Neuronal stem cell (in vitro differentiated cells): Measurements from ENCODE around the gene WDR59.

Experiments
- DNase-seq: peaks from one replicate; pipeline ENCODE4 v3.0.0-alpha.2; 2013; ENCODE audit warnings: low spot score
- H2AFZ ChIP-seq: one replicate; pipeline ENCODE4 v1.6.1; 2013; ENCODE audit warnings: mild to moderate bottlenecking, low read length, inconsistent platforms
- H2AK5ac ChIP-seq: 2 replicates; pipeline ENCODE4 v1.6.1; 2013; ENCODE audit warnings: low read depth, mild to moderate bottlenecking, inconsistent platforms, low read length, moderate library complexity, mixed read lengths
- H2BK120ac ChIP-seq: 2 replicates; pipeline ENCODE4 v1.6.1; 2013; ENCODE audit warnings: low read depth, mild to moderate bottlenecking, inconsistent platforms, low read length, moderate library complexity, mixed read lengths
- H2BK12ac ChIP-seq: one replicate; pipeline ENCODE4 v1.6.1; 2013; ENCODE audit warnings: low read length, inconsistent platforms
- H2BK15ac ChIP-seq: 2 replicates; pipeline ENCODE4 v1.6.1; 2013; ENCODE audit warnings: mild to moderate bottlenecking, low read length, inconsistent platforms, mixed read lengths
- H2BK5ac ChIP-seq: one replicate; pipeline ENCODE4 v1.6.1; 2013; ENCODE audit warnings: inconsistent platforms, mild to moderate bottlenecking, low read length, moderate library complexity
- H3K14ac ChIP-seq: one replicate; pipeline ENCODE4 v1.6.1; 2013; ENCODE audit warnings: low read length, inconsistent platforms
- H3K18ac ChIP-seq: 2 replicates; pipeline ENCODE4 v1.6.1; 2013; ENCODE audit warnings: low read length, inconsistent platforms
- H3K23ac ChIP-seq: 2 replicates; pipeline ENCODE4 v1.6.1; 2013; ENCODE audit warnings: low read depth, mild to moderate bottlenecking, mixed read lengths, low read length, inconsistent platforms; ENCODE audit not compliant: poor library complexity
- H3K27ac ChIP-seq: replicated peaks from 3 replicates; pipeline ENCODE4 v1.5.1; 2013; ENCODE audit warnings: low read length, inconsistent platforms
- H3K27me3 ChIP-seq, 3 experiments: 2 replicates each; pipeline ENCODE4 v1.6.1; 2013; ENCODE audit warnings: low read length in 3 of 3, mild to moderate bottlenecking in 2 of 3, inconsistent platforms in 1 of 3, low read depth in 1 of 3, mixed read lengths in 1 of 3, moderate library complexity in 1 of 3; ENCODE audit not compliant: control insufficient read depth in 3 of 3, insufficient read depth in 3 of 3
- H3K36me3 ChIP-seq, 2 donors: replicated peaks in 1 of 2; 2 replicates each; pipeline ENCODE4 v1.6.1; 2013; ENCODE audit warnings: low read length in 2 of 2; ENCODE audit not compliant: control insufficient read depth in 2 of 2, insufficient read depth in 2 of 2
- H3K4ac ChIP-seq: 2 replicates; pipeline ENCODE4 v1.6.1; 2013; ENCODE audit warnings: inconsistent platforms, mild to moderate bottlenecking, low read length, moderate library complexity
- H3K4me1 ChIP-seq, 2 donors: 1 replicate in 1 of 2; 2 replicates in 1 of 2; pipeline ENCODE4 v1.6.1; 2013; ENCODE audit warnings: low read length in 2 of 2, low read depth in 1 of 2; ENCODE audit not compliant: control insufficient read depth in 2 of 2, insufficient read depth in 1 of 2
- H3K4me2 ChIP-seq: one replicate; pipeline ENCODE4 v1.6.1; 2013; ENCODE audit warnings: mild to moderate bottlenecking, low read length, inconsistent platforms; ENCODE audit not compliant: insufficient read depth, poor library complexity, severe bottlenecking
- H3K4me3 ChIP-seq, 2 donors: 2 replicates each; pipeline ENCODE4 v1.5.1; 2013; ENCODE audit warnings: low read length in 2 of 2, mild to moderate bottlenecking in 2 of 2, inconsistent platforms in 1 of 2, moderate library complexity in 1 of 2
- H3K79me1 ChIP-seq: one replicate; pipeline ENCODE4 v1.6.1; 2013; ENCODE audit warnings: low read depth, mild to moderate bottlenecking, inconsistent platforms, low read length, moderate library complexity
- H3K9ac ChIP-seq: one replicate; pipeline ENCODE4 v1.6.1; 2013; ENCODE audit warnings: mild to moderate bottlenecking, low read depth, low read length, inconsistent platforms; ENCODE audit not compliant: poor library complexity
- H3K9me3 ChIP-seq, 2 donors: replicated peaks in 1 of 2; 2 replicates each; pipeline versions ENCODE3 to v1.6.1; 2013; ENCODE audit warnings: low read length in 2 of 2, mild to moderate bottlenecking in 2 of 2, inconsistent platforms in 1 of 2, low read depth in 1 of 2, mixed read lengths in 1 of 2, moderate library complexity in 1 of 2; ENCODE audit not compliant: control insufficient read depth in 2 of 2, insufficient read depth in 1 of 2
- H4K8ac ChIP-seq: one replicate; pipeline ENCODE4 v1.6.1; 2013; ENCODE audit warnings: low read depth, mild to moderate bottlenecking, inconsistent platforms, low read length, moderate library complexity
- H4K91ac ChIP-seq: one replicate; pipeline ENCODE4 v1.6.1; 2013; ENCODE audit warnings: low read length, low read depth, mild to moderate bottlenecking, inconsistent platforms; ENCODE audit not compliant: poor library complexity
- WGBS, 2 donors: extraction: QIAGEN DNeasy Blood & Tissue Kit; methylation state at CpG; one replicate each; pipeline ENCODE4 v1.1.7; 2013; ENCODE audit warnings: missing lambda C conversion rate in 2 of 2, mixed read lengths in 1 of 2; ENCODE audit not compliant: insufficient read length in 2 of 2, insufficient replicate concordance in 1 of 2; ENCODE audit errors: extremely low coverage in 2 of 2; 5-methylcytosine and 5-hydroxymethylcytosine counted together

WDR59 gene

DNA sequence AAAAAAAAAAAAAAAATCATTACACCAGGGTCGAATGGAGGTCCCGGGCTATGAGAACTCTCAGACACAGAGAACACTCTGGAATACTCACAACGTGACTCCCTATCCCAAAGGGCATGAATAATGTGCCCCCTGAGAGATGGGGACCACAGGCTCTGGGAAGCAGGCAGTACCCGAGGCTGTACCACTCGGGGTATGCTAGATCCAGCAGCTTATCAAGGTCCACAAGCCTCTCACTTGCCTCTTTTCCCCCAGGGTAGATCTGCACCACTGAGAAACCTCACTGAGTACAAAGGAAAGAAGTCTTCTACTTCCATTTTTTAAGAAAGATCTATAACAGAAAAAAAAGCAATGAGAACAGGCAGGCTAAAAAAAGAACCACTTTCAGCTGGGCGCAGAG is 40.5 kb downstream of the WDR59 start:
- H4K91ac ChIP-seq, result no peak overlapping the region
- no peaks in the 10 kb centered on the region for H3K27me3 ChIP-seq
- no peak overlapping the region for H3K4me2 ChIP-seq
- H3K79me1 ChIP-seq, result no peaks in the 10 kb centered on the region
- H3K9ac ChIP-seq, result no peak overlapping the region
- H3K4me3 ChIP-seq, result no peak overlapping the region
- H2BK120ac ChIP-seq, result no peak overlapping the region
- H3K36me3 ChIP-seq, result peaks cover 11 to 87% of the 10 kb centered on the region in 2 donors
- H2BK15ac ChIP-seq, result no peak overlapping the region
- no peak overlapping the region for H3K18ac ChIP-seq
- H3K27ac ChIP-seq, result no peak overlapping the region
- no peak overlapping the region for H2BK5ac ChIP-seq
- H2BK12ac ChIP-seq, result no peak overlapping the region
- H4K8ac ChIP-seq, result no peak overlapping the region
- no peak overlapping the region for H3K14ac ChIP-seq
- DNase-seq, result no peak
- H2AK5ac ChIP-seq, result no peak overlapping the region
- no CpG with 5 or more reads among the region's 6 CpGs for WGBS, 2 donors
- H3K23ac ChIP-seq, result no peak overlapping the region
- no peaks in the 10 kb centered on the region for H3K4me1 ChIP-seq
- no peak overlapping the region for H3K4ac ChIP-seq
- H3K9me3 ChIP-seq, result no peaks in the 10 kb centered on the region
- no peak overlapping the region for H2AFZ ChIP-seq

DNA sequence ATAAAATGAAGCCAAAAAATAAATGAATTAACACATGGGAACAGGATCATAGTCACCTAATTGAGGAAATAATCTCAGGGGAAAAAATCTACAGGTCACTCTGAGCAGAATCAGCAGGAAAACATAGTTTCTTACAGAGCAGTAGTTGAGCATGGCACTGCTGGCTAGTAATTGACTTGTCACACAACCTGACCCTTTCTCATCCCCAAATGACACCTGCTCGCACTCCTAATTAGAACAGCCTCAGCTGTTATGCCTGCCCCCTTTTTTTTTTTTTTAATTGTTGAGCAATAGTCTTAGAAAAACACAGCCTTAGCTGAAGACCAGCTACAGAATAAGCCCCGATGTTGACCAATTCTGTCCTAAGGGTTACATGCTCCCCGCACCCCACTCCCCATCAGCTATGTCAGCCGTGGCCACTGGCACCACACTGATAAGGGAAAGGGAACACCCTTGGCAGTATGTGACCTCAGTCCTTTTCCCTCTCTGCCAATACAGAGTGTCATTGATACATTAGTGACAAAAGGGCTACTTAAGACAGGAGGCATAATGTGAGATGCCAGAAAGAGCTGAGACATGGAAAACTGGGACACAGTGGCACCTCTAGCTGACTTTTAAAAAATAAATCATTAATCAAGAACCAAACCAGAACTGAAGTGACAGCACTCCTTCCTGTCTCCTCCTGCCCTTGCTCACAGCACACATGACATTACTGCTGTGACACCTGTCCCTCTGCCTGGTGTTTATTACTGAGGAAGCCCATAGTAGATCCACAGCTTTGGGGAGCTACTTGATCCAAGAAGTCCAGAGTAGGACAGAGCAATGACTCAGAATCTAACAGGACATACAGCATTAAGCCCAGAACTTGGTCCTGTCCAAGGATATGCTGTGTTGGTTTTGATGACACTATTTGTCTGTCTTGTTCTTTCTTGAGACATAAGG is 41.7 kb downstream of the WDR59 start:
- Histone ChIP-seq H2BK120ac (no peak overlapping the region), H3K4me1 (no peaks in the 10 kb centered on the region), H3K18ac (no peak overlapping the region), H2AK5ac (no peak overlapping the region), H2BK15ac (no peak overlapping the region), H3K4ac (no peak overlapping the region), H3K4me2 (no peak overlapping the region), H3K14ac (no peak overlapping the region), H3K9me3 (no peaks in the 10 kb centered on the region), H4K8ac (no peak overlapping the region), H3K27ac (no peak overlapping the region), H3K36me3 (peaks cover 13 to 84% of the 10 kb centered on the region in 2 donors), H3K23ac (no peak overlapping the region), H3K4me3 (no peak overlapping the region), H3K9ac (no peak overlapping the region), H4K91ac (no peak overlapping the region), H3K79me1 (no peaks in the 10 kb centered on the region), H2BK12ac (no peak overlapping the region), H2AFZ (no peak overlapping the region), H3K27me3 (no peaks in the 10 kb centered on the region), H2BK5ac (no peak overlapping the region)
- DNase-seq, result no peak
- no CpG with 5 or more reads among the region's 4 CpGs for WGBS, 2 donors

DNA sequence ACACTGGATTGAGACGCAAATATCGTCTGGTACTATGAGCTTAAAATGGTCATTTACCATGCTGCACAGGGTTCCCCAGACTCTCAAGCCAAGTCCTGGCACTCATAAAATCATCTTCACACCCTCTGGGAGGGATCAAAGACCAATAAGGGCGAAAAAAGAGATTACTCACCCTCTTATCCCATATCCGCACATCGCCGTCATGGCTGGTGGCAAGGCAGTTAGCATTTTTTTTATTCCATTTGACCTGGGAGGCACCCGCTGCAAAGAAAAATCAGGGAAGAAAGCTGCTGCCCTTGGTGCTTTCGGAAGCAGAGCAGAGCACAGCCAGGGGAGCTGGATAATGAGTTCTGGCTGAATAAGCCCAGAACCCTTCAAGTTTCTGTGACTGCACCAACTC is 42.4 kb downstream of the WDR59 start:
- DNase-seq, result no peak

DNA sequence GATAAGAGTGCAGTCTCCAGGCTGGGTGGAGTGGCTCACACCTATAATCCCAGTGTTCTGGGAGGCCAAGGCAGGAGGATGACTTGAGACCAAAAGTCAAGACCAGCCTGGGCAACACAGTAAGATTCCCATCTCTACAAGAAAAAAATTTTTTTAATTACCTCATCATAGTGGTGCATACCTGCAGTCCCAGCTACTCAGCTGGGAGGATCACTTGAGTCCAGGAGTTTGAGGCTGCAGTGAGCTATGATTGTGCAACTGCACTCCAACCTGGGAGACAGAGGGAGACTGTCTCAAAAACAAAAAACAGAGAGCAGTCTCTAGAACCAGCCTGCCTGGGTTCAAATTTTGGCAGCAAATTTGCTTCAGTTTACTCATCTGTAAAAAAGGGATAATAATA is 45.2 kb downstream of the WDR59 start:
- Histone ChIP-seq H3K9ac (no peak overlapping the region), H3K9me3 (no peaks in the 10 kb centered on the region), H3K14ac (no peak overlapping the region), H2BK5ac (no peak overlapping the region), H4K91ac (no peak overlapping the region), H2AFZ (no peak overlapping the region), H3K4me3 (no peak overlapping the region), H3K23ac (no peak overlapping the region), H3K4me1 (no peaks in the 10 kb centered on the region), H2BK120ac (no peak overlapping the region), H3K27me3 (no peaks in the 10 kb centered on the region), H3K27ac (no peak overlapping the region), H3K36me3 (peaks cover 21 to 88% of the 10 kb centered on the region in 2 donors), H2BK15ac (no peak overlapping the region), H3K79me1 (no peaks in the 10 kb centered on the region), H4K8ac (no peak overlapping the region), H3K4me2 (no peak overlapping the region), H2BK12ac (no peak overlapping the region), H2AK5ac (no peak overlapping the region), H3K4ac (no peak overlapping the region), H3K18ac (no peak overlapping the region)
- no peak for DNase-seq

More for the DNA sequence above, 42.4 kb downstream of the WDR59 start:
- no peak overlapping the region for H3K4me2 ChIP-seq
- no peak overlapping the region for H3K4ac ChIP-seq
- H3K4me3 ChIP-seq, result no peak overlapping the region
- no peak overlapping the region for H2AFZ ChIP-seq
- peaks cover 17 to 84% of the 10 kb centered on the region in 2 donors for H3K36me3 ChIP-seq
- no peak overlapping the region for H2BK15ac ChIP-seq
- no CpG with 5 or more reads among the region's 8 CpGs for WGBS, 2 donors
- H2AK5ac ChIP-seq, result no peak overlapping the region
- H3K14ac ChIP-seq, result no peak overlapping the region
- no peak overlapping the region for H3K18ac ChIP-seq
- H3K79me1 ChIP-seq, result no peaks in the 10 kb centered on the region
- H2BK12ac ChIP-seq, result no peak overlapping the region
- no peak overlapping the region for H3K9ac ChIP-seq
- H2BK5ac ChIP-seq, result no peak overlapping the region
- H3K27ac ChIP-seq, result no peak overlapping the region
- no peak overlapping the region for H3K23ac ChIP-seq
- H4K8ac ChIP-seq, result no peak overlapping the region
- no peak overlapping the region for H2BK120ac ChIP-seq
- H3K9me3 ChIP-seq, result no peaks in the 10 kb centered on the region
- H3K27me3 ChIP-seq, result no peaks in the 10 kb centered on the region
- no peaks in the 10 kb centered on the region for H3K4me1 ChIP-seq
- no peak overlapping the region for H4K91ac ChIP-seq
